T47D (cell line): ENCODE data around the gene ENTR1.

ENCODE experiments used
- DNase-seq, 2 experiments: peaks; one replicate each; pipeline versions ENCODE4 v3.0.0 to v3.0.0-alpha.2; 2011 to 2012; ENCODE audit warnings: low read depth in 1 of 2, low spot score in 1 of 2
- JUND ChIP-seq: IDR thresholded peaks from 2 replicates; pipeline ENCODE4 v1.6.1; 2012; ENCODE audit warnings: low read depth
- in situ Hi-C: cut with HindIII; loops from 2 replicates; pipeline ENCODE4 v1.10.0; 2016; ENCODE audit warnings: low sequenced_read_pairs, low pct_unique_long_range_greater_than_20kb

The ENTR1 gene

DNA sequence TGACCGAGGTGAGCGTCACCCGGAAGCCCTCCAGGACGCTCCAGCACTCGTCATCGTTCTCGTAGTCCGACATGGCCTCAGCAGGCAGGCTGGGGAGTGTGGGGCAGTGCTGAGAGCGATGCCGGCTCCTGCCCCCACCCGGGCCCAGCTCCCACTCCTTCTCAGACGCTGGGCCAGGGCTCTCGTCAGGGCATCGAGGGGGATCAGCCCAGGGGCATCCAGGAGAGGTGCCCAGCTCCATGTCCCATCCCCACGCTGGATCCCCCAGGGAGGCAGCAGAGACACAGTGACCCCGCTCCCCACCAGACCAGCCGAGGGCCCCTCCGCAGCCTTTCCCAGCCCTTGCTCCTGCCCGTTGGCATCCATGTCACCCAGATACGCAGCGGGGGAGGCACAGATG lies 38.4 kb downstream of the ENTR1 start:
- in situ Hi-C loops, result no loop called here
- no peak for TF ChIP-seq JUND
- no peak for DNase-seq

DNA sequence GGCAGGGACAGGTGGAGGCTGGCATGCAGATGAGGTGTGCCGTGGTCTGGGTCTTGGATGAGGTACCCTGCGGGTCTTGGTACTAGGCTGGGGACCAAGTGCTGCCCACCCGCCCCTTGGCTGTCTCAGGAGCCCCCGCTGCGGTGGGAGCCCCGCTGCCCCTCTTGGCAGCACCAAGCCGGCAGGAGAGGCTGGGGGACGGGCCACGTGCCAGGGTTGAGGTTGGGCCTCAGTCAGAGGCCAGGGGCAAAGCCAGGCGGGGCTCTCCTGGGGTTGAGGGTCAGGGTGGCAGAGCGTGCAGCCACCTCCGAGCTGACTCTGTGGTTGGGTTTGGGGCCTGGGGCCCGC lies 38.9 kb downstream of the ENTR1 start:
- in situ Hi-C loops, result no loop called here
- DNase-seq, result no peak
- no peak for TF ChIP-seq JUND

DNA sequence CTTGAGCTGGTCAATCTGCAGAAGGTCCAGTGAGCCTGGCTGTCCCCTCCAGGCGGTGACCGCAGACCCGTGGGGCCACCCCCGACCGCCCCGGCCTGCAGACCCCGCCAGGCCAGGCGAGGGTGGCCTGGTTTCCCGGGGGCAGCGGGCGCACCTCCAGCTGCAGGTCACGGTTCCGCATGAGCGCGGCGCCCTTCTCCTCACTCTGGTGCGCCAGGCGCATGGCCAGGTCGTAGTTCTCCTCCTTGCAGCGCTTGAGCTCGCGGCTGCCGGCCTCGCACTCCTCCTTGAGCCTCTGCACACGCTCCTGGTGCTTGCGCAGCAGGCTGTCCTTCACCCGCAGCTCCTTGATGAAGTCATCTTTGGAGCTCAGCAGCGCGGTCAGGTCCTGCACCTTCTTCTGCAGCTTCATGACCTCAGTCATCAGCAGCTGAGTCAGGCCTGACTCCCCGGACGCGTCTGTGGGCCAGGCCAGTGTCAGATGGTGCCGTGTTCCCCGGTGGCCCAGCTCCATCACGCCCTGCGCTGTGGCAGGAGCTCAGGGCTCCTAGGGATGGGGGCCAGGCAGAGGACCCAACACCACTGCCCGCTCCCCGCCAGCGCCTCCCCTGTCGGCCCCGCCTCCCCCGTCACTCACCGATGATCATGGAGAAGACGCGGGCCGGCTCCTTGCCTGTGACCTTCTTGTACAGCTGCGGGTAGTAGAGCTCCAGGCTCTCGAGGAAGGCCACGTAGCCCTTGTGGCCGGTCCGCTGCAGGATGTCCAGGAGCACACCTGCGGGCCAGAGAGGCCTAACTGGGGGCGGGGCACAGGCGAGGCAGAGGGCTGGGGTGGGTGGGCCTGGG lies 39.5 kb downstream of the ENTR1 start:
- no peak for DNase-seq

DNA sequence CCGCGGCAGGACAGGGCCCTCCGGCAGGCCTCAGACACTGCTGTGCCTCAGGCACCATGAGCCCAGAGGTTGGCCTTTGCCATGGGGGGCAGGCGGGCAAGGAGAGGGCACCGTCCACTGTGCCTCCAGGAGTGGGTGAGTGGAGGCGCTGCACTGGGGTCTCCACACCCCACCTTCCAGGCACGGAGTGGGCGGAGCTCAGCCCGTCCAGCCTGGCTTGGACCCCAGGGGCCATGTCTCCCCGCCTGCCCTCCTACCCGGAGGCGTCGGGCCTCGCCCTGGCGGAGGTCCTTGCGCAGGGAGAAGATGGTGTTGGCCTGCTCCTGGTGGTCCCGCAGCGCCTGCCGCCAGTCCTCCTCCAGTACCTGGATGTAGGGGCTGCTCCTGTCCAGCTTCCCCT lies 40.4 kb downstream of the ENTR1 start:
- DNase-seq, result no peak
- TF ChIP-seq JUND, result no peak
- in situ Hi-C loops, result no loop called here

More for the DNA sequence above, 39.5 kb downstream of the ENTR1 start:
- in situ Hi-C loops, result no loop called here
- no peak for TF ChIP-seq JUND

DNA sequence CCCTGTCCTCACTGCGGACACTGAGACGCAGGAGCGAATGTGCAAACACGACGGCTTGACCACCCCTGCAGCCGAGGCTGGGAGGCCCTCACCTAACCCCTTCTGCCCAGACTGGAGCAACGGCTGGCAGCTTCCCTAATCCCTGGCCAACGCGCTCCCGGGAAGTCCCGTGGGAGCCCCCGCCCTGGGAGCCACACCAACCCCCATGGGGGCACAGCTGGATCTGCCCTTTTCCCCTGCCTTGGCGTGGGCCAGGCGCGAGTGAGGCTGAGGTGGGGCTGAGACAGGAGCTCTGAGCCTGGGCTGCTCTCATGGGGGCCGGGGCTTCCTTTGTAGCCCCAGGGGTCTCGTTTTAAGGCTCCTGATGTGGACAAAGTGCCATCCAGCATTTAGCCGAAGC lies 42.2 kb downstream of the ENTR1 start:
- DNase-seq, result no peak
- in situ Hi-C loops, result no loop called here
- TF ChIP-seq JUND, result no peak

DNA sequence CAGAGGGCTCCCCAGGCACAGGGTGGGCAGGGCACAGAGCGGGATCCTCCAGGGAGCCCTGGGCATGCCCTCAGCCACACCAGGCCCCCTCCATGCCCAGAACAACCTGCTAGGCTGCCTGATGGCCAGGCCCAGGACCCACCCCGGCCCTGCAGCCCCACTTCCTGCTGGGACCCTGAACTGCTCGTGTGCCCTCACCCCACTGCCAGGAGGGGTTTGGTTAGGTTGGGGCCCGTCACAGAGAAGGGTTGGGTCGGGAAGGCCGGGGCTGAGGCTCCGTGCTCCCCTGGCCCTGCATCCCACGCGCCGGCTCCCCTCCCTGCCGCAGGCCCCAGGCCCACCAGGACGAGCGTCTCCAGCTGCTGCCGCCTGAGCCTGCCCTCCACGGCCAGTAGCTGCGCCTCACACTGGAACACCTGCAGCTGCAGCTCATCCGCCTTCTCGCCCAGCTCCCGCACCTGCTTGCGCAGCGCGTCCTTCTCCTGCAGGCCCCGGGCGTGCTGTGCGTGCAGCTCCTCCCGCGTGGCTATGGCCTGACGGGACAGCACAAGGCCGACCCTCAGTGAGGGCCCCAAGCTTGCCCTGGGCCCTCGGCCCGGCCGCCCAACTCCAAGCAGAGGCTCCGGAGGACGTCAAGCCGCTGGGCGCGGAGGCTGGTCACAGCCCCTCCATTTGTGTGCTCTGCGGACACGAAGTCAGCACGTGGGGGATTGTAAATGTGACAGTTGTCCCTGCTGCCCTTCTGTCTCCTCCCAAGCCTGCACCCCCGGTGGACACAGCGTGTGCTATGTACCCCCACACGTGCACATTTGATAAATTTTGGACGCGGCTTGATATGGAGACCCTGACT lies 42.9 kb downstream of the ENTR1 start:
- no peak for DNase-seq
- TF ChIP-seq JUND, result no peak
- in situ Hi-C loops, result no loop called here

DNA sequence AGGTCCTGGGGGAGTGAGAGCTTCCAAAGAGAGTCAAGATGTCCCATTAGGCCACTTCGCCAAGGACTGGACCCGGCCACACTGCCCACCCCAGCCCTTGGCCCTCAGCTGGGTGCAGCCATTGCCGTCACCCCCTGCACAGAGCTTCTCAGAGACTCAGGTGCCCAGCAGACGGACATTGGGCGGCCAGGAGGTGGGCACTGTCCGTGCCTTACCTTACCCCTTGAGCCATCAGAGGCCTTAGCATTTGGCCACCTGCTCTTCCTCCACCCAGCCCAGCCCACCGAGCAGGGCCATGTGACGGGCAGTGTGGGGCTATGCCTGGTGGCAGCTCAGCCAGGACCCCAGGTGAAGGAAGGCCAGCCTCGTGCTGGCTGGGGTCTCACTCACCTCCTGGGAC lies 43.6 kb downstream of the ENTR1 start:
- DNase-seq, result no peak
- in situ Hi-C loops, result no loop called here
- no peak for TF ChIP-seq JUND

DNA sequence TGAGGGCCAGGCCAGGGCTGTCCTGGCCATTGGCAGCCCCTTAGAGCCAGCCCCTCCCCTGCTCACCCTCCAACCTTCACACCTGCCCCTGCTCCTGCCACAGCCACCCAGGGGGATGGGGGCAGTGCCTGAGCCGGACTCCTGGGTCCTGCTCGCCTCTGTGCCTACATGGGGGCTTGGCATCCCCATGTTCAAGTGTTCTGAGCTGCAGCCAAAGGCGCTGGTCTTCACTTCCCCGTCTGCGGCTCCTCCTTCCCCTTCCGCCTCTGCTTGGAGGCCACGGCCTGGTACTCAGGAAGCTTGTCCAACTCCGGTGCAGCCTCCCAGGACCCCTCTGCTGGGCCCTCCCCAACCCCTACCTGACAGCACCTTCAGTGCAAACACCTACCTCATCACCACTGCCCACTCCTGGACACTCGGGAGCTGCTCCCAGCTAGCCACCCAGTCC lies 44.6 kb downstream of the ENTR1 start:
- in situ Hi-C loops, result no loop called here
- DNase-seq, result no peak
- no peak for TF ChIP-seq JUND

DNA sequence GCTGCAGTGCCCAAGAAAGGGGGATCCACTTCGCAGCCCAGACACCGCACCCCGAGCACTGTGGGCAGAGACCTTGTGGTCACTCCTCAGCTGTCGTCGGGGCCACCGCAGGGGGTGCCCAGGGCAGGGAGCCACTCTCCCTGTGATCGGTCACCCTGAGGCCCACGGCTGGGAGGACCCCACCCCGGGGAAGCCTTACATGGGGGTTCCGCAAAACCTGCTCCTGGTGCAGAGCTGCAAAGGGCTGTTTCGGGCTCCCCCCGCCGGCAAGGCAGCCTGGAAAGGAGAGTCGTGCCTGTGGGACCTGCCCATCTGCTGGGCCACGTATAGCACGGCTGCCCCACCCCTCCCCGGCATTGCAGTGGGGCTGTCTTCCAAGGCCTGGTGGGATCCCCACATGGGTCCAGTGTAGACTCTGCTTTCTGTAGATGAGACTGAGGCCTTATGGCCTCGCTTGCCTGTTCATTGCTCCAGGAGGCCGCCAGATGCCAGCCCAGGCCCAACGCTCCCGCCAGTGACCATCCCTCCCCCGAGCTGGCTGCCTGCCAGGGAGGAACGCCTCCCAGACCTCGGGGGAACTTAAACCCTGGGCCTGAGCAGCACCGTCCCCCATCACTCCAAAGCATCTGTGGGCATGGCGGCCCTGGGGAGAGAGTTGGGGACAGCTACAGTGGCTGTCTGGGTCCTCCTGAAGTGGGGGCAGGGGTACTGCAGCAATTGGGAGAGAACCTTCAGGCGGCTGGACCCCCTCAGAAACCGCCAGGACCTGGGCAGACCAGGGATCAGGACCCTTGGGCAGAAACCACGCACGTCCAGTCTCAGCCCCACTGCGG lies 45.3 kb downstream of the ENTR1 start:
- no peak for TF ChIP-seq JUND
- in situ Hi-C loops, result no loop called here

DNA sequence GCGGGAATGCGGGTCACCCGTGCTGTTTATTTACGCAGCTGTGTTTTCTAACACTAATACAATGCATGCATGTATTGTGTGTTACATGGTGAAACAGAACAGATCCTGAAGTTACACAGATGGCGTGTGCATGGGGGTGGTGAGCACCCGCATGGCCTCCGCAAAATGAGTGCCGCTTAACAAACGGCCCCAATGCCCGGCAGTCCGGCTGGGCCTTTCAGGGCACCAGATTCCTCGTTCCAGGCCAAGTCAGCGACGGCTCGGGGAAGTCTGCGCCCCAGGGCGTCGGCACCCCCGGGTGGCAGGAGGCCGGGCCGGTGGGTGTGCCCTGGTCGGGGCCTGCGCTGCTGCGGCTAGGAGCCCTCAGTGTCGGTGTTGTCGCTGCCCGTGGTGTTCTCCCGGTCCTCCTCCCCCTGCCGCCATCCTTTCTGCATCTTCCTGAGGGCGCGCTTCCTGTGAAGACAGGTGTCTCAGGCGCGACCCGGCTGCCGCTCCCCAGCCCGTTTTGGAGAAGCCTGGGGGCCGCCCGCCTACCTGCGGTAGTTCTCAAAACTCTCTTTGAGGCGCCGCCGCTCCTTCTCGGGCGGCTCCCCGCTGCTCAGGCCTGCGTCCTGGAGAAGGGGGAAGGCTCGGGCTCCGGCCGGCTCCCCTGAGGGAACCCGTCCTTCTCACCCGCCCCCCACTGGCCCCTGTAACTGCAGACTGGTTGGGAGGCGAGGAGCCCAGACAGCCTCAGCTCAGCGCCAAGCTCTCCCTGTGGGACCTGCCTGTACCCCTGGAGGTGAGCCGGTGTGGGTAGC lies 46.3 kb downstream of the ENTR1 start:
- DNase-seq, result no peak
- TF ChIP-seq JUND, result no peak
- in situ Hi-C loops, result no loop called here

More for the DNA sequence above, 45.3 kb downstream of the ENTR1 start:
- DNase-seq, result no peak

DNA sequence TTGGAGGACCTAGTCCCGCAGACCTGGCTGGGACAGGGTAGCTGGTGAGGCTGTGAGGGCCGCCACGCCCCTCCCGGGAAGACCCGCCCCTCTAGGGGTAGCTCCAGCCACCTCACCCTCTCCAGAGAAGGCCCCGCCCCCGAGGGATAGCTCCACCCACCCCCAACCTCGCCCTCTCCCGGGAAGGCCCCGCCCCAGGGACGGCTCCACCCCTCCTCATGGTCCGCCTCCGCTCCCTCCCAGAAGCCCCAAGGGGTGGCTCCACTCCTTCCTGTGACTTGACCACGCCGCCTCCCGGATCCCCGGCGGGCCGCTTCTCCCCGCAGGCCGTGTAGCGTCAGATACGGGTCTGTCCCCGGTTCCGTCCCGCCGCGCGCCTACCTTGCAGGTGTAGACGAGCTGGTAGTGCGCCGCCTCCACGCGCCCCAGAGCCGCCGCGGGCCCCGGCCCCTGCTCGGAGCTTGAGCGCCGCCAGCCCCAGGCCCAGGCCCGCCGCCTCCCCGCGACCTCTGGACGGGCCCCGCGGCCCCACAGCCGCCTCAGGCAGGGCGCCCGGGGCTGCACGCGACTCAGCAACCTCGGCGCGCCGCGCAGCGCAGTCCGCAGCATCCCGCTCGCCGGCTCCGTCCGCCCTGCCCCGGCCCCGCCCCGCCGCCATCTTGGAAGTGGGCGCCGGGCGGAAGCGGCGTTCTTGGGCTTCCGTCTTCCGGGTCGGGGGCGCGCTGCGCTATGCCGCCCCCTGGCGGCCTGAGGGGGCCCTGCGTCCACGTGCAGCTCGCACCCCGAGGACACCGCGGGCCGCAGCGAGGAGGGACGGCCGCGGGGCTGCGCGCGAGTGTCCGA lies 47.1 kb downstream of the ENTR1 start, which contains the start of gene DNLZ:
Gene DNLZ, minus strand, starts transcription at position 639 of the 843 bp plus-strand sequence. Its CDS starts 30 bp downstream, at position 609.
- DNase-seq, result peak; percentile 98 to 99
- in situ Hi-C loops, result no loop called here
- TF ChIP-seq JUND, result no peak
